GM19395 (cell line): ENCODE results near the gene PDE2A.

Source experiments
- ATAC-seq: cut with Tn5 transposase; IDR thresholded peaks from one replicate; pipeline ENCODE4 v1.9.1; 2021; ENCODE audit warnings: mild to moderate bottlenecking, moderate library complexity; ENCODE audit not compliant: unreplicated experiment

The PDE2A gene

GRCh38 chr11:72637926-72638325 is 36.3 kb downstream of the PDE2A start:
- no peak for ATAC-seq

- no peak for ATAC-seq
These were observed 37.0 kb downstream of the PDE2A start for GRCh38 chr11:72637198-72637597.

GRCh38 chr11:72636376-72636775 is 37.8 kb downstream of the PDE2A start:
- ATAC-seq, result no peak

- ATAC-seq, result no peak
These were observed 38.3 kb downstream of the PDE2A start for GRCh38 chr11:72635933-72636332.

- no peak for ATAC-seq
These were observed 38.8 kb downstream of the PDE2A start for GRCh38 chr11:72635309-72635915.

- ATAC-seq, result no peak
These were observed 39.6 kb downstream of the PDE2A start for GRCh38 chr11:72634472-72635095.

GRCh38 chr11:72634016-72634415 is 40.2 kb downstream of the PDE2A start:
- ATAC-seq, result no peak

- ATAC-seq, result no peak
These were observed 41.2 kb downstream of the PDE2A start for GRCh38 chr11:72633068-72633467.

- no peak for ATAC-seq
These were observed 42.2 kb downstream of the PDE2A start for GRCh38 chr11:72631806-72632731.

GRCh38 chr11:72630104-72630852 is 43.9 kb downstream of the PDE2A start:
- no peak for ATAC-seq

- no peak for ATAC-seq
These were observed 45.0 kb downstream of the PDE2A start for GRCh38 chr11:72629266-72629665.

- no peak for ATAC-seq
These were observed 46.5 kb downstream of the PDE2A start for GRCh38 chr11:72627594-72628281.

GRCh38 chr11:72626414-72626936 is 47.7 kb downstream of the PDE2A start:
- ATAC-seq, result no peak

- ATAC-seq, result no peak
These were observed 48.4 kb downstream of the PDE2A start for GRCh38 chr11:72625691-72626413.

GRCh38 chr11:72624496-72625201 is 49.6 kb downstream of the PDE2A start:
- ATAC-seq, result no peak

- no peak for ATAC-seq
These were observed 51.2 kb downstream of the PDE2A start for GRCh38 chr11:72623052-72623451.

GRCh38 chr11:72621008-72621610 is 53.1 kb downstream of the PDE2A start:
- no peak for ATAC-seq

GRCh38 chr11:72618803-72619202 is 55.4 kb downstream of the PDE2A start:
- no peak for ATAC-seq
